Cortex of kidney (tissue), 1 donor: ENCODE data around the gene POTEB2.
"Not testable (repeated sequence)": the region's sequence is repeated elsewhere in the genome, so short reads cannot be mapped to it uniquely, and the experiment has no call there.

ENCODE experiments used
- DNase-seq: peaks from one replicate; lab custom pipeline; 2025; lab: John Stamatoyannopoulos, UW

POTEB2 gene

DNA sequence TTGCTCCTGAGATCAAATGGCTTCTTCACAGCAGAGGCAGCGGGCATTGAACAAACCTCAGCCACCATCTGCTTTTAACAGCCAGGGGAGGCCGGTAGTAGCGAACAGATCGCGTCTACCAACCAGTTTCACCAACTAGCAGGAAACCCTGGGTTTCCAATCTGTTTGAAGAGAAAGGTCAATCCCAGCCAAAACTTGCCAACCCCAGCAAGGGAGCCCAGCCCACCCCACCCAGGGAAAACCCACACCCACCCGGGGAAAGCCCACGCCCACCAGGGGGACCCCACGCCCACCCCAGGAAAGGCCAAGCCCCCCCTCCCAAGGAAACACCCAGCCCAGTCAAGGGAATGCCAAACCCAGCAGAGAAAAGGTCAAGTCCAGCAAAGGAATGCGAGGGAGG is at the start of gene POTEB2:
POTEB2 (minus strand) TSS at position 101 of the 400 bp plus-strand sequence; CDS start at position 68, 33 bp downstream.
- DNase-seq: not testable (repeated sequence)

- not testable (repeated sequence) for DNase-seq
Measured at GRCh38 chr15:20879916-20880315, 13.8 kb upstream of the POTEB2 start.

GRCh38 chr15:20878464-20878863 is 12.3 kb upstream of the POTEB2 start:
- not testable (repeated sequence) for DNase-seq

DNA sequence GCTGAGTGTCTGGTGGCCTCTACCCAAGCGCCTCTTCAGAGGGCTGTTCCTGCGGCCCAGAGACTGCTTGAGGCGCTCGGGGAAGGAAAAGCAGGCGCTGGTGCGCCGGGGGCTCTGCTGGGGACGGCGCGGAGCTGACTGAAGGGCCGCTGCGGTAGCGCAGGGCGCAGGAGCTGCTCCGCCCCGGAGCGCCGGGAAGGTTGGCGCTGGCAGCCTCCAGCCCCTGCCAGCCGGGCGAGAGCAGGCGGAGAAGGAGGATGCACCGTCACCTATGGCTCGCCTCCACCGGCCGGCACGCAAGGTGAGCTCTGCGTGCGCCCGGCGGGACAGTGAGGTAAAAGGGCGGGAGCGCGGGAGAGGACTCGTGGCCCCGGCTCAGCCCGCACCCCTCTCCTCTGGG is 11.7 kb upstream of the POTEB2 start:
- not testable (repeated sequence) for DNase-seq
